ENCODE data around the gene EHMT1.
"Not testable (repeated sequence)": the region's sequence is repeated elsewhere in the genome, so short reads cannot be mapped to it uniquely, and the experiment has no call there.

Gene EHMT1

DNA sequence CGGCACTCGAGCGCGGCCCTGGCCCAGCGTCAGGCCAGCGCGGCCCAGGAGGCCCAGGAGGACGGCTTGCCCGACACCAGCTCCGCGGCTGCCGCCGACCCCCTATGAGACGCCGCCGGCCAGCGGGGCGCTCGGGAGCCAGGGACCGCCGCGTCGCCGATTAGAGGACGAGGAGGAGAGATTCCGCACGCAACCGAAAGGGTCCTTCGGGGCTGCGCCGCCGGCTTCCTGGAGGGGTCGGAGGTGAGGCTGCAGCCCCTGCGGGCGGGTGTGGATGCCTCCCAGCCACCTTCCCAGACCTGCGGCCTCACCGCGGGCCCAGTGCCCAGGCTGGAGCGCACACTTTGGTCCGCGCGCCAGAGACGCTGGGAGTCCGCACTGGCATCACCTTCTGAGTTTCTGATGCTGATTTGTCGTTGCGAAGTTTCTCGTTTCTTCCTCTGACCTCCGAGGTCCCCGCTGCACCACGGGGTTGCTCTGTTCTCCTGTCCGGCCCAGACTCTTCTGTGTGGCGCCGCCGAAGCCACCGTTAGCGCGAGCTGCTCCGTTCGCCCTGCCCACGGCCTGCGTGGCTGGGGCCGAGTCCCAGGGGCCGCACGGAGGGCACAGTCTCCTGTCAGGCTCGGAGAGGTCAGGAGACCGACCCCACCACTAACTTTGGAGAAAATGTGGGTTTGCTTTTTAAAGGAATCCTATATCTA lies 216.2 kb downstream of the EHMT1 start:
- no peak for DNase-seq

DNA sequence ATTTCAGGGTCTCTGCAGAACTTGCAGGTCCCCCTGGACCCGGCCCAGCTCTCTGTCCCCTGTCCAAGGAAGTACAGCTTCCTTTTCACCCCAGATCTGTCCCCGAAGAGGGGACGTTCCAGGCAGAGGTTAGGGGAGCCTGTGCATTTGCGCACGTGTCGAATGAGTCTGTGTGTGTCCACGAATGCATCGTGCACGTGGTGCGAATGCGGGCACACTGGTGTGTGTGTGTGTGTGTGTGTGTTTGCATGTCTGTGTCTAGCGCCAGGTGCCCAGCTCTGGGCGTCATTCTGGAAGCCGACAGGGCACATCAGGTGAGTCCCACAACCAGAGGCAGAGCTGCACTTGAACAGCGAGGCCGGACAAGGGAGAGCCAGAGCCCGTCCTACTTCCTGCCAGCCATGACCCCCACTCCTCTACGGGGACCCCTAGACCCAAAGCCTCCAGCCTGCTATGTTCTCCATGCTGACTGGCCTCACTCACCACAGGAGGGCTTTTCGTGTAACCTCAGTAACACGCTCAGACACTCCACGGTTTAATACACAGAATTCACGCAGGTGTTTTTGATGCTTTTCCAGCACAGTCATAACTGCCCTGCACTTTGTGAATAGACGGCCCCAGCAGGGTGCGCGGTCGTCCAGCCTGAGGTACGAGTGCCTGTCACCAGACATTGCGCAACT lies 217.5 kb downstream of the EHMT1 start:
- DNase-seq = no peak

DNA sequence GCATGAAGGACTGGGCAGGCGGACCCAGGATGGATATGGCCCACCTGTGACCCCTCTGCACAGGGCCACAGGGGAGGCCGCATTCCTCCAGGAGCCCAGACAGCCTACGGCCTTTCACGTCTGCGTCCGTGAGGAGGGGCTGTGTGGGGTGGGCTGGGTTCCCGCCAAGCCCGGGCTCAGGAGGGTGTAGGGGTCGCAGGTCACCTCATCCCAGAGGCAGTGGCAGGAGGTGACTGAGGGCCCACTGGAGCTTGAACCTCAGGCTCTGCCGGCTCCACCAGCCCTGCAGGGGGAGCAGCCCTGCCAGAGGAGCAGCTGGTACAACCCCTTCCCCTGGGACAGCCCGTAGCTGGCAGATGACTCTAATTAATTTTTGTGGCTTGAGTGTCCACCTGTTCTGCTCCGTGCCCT lies 218.0 kb downstream of the EHMT1 start:
- no peak for DNase-seq

DNA sequence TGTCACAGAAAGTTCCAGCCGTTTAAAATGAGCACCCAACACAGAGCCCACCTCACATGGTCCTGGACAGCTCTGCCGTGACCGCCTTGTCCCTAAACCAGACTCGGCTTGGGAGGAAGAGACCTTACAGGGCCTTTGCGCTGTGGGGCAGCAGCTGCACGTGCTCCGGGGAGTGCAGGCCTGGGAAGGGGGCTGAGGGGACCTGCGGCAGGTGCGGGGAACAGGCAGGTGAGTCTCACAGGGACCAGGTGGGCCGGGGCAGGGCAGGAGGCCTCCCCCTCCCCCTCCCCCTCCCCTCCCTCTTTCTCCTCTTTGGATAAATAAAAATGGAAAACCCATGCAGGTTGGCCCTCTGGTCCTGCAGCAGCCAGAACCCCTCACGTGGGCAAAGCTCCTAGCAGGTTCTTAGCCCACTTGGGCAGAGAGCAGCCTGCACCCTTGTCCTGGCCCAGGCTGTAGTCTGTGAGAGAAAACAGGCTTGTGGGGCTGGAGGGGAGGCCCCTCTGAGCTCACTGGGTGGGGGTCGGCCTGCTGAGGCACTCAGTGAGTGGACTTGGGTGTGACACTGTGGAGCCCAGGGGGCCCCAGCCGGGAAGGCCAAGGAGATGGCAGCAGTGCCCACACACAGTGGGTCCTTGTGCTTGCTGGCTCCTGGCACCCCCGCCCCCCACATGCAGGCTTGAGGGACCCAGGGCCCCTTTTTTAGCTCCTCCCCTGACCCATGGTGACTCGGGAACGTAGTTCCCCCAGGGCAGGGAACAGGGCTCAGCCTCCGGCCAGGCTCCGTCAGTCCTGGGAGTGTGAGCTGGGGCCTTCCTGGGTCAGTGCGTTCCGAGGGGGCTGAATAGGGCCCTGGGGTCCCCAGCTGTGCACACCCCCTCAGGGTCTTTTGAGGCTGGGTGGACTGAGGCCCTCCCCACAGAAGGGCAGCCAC lies 218.8 kb downstream of the EHMT1 start:
- no peak for DNase-seq

DNA sequence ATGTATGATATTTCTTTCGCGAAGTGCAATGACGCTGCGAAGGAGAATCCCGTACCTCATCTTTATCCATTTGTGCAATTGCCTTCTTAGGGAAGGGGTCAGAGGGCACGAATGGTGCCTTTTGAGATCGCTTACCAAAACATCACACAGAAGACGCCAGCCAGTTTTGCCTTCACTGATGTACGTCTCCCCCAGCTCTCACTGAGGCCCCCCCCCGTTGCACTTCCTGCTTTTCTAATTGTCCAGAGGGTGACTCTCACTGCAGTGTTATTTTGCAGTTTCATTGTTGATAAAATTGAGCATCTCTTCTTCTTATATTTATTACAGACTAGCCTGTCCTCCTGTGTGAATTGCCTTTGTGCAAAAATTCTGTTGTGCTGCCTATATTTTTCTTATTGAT lies 219.8 kb downstream of the EHMT1 start:
- DNase-seq = no peak

DNA sequence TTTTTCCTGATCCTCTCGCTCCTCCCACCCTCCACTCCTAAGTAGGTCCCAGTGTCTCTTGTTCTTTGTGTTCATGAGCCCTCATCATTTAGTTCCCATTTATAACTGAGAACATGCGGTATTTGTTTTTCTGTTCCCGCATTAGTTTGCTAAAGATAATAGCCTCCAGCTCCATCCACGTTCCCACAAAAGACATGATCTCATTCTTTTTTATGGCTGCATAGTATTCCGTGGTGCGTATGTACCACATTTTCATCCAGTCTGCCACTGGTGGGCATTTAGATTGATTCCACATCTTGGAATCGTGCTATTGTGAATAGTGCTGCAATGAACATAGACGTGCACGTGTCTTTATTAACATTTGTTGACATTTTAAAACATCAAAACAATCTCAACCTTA lies 224.6 kb downstream of the EHMT1 start:
- DNase-seq = no peak

DNA sequence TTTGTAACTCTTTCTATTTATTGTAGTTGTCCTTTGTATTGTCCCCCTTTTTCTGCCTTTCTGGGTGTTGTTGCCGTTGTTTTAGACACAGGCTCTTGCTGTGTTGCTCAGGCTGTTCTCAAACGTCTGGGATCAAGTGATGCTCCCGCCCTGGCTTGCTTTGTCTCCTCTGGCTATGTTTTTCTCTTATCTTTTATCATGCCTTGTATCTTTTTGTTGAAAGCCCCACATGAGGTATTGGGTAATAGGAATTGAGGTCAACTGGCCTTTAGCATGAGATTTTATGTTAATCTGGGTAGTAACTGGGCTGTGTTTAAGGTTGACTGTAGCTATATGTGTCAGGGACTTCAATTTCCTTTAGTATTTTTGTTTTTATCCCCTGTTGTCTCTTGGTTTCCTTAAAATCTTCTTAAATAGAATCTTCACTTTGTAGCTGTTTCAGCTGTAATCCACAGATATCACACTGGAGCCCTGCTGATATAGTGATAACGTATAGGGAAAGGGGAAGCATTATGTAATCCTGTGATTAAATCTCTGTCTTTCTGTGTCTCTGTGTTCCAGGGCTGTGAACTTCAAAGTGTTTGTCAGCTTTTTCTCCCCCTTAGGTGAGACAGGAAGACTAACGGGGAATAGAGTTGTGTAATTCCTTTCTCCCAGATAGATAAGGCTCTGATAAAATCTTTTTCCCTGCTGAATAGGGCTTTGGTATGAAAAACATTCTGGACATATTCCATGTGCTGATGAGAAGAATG lies 232.9 kb downstream of the EHMT1 start:
- DNase-seq = no peak

DNA sequence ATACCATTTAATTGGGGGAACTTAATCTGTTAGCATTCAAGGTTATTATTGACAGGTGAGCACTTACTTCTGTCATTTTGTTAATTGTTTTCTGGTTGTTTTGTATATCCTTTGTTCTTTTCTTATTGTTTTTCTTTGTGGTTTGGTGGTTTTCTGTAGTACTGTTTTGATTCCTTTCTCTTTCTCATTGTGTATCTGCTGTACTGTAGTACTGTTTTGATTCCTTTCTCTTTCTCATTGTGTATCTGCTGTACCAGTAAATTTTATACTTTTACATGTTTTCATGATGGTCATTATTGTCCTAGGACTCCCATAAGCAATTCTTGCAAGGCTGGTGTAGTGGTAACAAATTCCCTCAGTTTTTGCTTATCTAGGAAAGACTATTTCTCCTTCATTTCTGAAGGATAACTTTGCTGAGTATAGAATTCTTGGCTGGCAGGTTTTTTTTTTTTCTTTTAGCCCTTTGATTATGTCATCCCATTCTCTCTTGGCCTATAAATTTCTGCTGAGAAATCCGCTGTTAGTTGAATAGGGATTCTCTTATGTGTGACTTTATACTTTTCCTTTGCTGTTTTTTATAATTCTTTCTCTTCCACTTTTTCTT lies 234.7 kb downstream of the EHMT1 start:
- DNase-seq = no peak

DNA sequence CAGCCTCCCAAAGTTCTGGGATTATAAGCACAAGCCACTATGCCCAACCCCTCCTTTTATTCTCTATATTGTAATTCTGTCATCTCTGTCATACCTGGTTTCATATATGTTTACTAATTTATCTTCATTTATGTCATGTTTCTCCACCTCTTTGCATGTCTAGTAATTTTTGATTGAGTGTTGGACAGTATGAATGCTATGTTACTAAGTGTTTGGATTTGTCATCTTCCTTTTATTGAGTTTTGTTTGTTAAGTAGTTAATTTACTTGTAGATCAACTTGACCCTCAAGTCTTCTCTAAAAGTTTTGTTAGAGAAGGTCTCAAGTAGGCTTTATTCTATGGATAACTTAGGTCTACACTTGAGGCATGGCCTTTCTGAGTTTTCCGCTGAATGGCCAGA lies 241.6 kb downstream of the EHMT1 start:
- no peak for DNase-seq

DNA sequence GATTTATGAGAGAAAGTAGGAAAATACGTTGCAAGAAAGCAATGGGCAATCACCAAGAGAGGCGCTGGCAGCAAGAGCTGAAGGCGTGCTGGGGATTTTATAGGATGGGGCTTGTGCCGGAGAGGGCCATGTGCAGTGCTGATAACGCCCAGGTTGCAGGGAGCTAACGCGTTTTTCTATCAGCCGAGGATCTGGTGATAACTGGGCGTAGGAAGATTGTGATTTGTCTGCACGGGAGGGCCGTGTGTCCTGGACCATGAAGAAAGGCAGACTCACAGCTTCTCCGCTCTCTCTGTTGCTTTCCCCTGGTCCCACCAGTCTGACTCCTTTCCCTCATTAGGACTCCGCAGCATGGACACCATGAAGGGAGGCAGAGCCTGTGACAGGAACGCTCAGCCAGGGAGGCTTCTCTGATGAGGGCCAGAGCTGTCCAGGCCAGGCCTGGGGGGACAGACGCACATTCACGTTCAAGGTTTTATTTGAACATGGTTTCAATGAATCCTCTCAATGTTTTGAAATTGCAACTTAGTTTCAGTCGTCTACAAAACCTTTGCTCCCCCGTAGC lies 246.9 kb downstream of the EHMT1 start:
- no peak for DNase-seq

DNA sequence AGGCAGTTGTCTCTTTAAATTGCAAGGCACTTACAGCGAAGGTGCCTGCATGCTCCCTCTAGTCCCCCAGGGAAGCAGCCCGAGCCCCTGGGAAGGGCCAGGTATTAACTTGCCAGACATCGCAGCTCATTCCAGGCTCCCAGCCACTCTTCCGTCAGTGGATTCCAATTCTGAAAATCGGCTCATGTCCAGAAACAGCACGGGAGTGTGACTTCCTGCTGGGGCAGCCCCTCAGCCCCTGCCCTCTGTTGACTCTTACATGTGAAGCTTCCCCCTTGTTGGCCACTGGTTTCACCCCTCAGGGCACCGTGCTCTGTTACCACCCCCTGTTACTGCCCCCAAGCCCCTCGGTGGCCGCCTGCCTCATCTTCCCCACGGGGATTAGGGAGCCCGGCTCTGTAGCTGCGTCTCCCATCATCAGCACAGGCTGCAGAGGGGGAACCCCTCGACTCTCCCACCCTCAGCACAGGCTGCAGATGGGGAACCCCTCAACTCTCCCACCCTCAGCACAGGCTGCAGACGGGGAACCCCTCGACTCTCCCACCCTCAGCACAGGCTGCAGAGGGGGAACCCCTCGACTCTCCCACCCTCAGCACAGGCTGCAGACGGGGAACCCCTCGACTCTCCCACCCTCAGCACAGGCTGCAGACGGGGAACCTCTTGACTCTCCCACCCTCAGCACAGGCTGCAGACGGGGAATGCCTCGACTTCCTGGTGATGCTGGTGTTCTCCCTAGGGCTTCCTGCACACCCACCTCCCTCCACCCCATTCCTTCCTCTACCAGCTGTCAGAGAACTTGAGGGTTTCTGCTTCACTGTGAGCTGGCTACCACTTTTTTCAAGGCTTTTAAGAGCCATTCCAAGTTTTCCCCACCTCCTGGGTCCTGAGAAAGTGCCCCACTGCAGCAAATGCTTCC lies 247.7 kb downstream of the EHMT1 start:
- DNase-seq = peak in 1 of 2 donors; percentile 11

DNA sequence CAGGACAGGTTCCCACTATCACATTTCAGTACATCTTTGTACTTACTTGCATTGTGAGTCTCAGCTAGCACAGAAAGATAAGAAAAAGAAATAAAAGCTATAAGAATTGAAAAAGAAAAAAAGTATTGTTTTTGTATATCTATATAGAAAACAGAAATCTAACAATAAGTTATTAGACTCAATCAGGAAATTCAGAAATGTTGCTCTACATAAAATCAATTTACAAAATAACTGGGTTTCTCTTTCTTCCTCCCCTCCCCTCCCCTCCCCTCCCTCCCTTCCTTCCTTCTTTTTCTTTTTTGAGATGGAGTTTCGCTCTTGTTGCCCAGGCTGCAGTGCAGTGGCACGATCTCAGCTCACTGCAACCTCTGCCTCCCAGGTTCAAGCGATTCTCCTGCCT lies 251.6 kb downstream of the EHMT1 start:
- DNase-seq = no peak

DNA sequence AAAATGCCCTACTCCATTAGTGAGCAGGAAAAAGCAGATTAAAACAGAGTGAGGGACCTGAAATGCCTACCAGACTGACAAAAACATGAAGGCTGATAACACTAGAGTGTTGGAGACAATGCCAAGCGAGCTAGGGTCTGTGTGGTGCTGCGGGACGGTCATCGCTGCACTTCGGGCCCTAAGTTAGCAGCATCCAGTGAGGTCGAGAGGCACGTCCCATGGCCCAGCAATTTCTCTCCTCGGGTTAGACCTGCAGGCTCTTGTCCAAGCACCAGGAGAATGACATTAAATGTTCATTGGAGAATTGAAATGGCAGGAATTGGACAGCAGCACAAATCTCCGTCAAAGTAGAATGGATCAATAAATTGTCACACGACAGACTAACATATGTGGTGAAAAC lies 253.5 kb downstream of the EHMT1 start:
- DNase-seq = no peak

DNA sequence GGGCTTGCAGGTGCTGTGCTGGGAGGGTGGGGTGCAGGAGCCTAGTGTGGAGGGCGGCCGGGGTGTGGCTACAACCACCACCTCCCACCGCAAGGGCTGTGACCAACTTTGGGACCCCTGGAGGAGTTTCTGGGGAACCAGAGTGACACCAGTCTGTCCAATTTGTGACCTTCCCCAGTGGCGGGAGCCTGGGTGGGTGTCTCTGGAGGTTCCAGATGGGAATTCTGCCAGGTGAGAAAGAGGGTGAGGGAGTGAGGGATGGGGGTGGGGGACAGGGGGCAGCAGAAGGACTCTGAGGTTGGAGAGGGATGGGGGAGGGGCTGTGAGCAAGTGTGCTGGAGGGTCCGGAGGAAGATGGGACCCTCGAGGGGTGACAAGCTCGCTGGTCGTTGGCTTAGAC lies 254.6 kb downstream of the EHMT1 start:
- no peak for DNase-seq

DNA sequence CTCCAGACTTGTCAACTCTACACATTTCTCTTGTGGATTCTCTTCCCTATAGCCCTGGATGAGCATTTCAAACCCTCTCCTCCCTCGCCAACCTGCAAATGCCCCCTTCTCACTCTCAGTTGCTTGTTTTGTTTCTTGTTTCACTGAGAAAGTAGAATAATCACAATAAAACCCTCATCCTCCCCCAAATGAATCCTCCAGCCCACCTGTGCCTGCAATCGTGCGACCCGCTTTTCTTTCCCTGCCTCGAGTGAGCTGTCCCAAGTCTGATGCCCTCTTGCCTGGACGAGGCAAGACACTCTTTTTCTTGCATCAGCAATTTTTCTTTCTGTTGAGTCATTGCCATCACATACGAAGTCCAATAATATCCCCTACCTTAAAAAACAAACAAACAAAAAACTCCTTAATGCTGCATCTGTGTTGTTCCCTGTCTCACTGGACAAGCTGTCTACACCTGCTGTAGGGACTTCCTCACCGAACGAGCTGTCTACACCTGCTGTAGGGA lies 255.1 kb downstream of the EHMT1 start:
- no peak for DNase-seq

DNA sequence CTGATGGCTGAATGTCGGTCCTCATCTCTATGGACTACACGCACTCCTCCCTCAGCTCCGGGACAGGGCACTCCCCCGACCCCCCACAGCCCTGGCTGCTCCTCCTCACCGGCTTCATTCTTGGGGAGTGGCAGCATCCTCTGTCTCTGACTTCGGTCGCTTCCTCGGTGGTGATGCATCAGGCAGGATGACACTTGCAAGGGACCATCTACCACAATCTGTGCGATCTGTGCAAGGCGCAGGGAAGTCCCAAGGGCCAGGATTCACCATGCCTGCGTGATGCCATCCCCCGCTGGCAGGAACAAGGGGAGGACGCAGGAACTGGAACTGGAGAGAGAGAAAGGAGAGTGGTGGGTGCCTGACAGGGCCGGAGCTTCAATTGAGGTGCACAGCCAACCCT lies 256.5 kb downstream of the EHMT1 start:
- DNase-seq = no peak

DNA sequence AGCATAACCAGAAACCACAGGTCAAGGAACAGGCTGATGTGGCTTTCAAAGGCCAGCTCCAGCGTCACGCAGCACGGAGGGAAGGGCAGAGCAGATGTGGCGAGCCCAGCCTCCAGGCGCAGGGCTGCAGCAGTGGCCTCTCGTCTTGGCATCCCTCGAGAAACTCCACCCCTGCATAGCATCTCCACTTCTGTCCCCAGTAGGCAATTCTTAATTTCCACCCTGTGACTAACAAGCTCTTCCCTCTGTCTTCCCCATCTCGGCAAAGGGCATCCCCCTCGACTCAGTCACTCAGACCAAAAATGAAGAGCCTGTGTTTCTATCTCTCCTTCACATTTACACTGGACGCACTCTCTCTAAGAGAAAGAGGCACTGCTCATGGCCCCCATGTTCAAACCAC lies 257.0 kb downstream of the EHMT1 start:
- DNase-seq = no peak

DNA sequence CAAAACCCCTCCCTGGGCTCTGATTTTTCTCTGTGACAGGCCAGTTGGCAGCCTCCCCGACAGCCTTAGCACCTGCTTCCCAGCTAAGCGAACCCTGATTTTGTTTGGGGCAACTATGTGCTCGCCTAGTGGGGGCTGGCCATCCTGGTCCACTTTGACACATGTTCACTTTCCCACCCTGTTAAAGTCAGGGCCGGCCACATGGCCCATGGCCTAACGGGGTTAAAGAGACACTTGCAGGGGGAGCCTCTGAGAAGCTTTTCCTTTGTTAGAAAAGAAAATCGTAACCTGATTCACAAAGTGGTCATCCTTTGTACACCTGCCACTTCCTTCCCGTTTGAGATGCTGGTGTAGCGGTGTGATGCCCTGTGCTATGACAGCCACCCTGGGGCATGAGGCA lies 257.5 kb downstream of the EHMT1 start:
- DNase-seq = no peak

DNA sequence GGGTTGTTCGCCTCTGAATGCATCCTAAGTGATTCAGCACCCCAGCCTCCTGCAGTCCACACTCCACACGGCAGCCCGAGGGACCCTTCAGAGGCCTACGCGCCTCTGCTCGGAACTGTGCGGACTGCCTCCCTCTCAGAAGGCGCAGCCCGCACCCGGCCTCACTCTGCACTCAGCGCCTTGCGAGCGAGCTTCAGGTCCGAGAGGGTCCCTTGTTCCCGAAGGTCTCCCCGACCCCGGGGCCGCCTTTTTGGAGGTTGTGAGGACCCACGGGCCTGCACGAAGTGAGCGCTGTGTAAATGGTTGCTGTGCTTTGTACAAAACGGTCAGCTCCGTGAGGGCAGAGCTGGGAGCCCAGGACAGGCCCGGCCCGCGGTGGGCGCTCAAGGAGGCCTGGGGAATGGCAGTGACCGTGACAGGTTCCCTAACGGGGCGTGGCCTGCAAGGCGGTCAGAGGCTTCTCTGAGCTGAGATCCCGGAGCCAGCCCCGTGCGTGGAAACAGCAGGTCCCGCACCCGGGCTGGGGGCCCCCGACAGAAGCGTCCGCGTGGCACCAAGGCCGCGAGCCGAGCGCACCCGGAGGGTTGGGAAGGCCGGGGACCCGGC lies 258.1 kb downstream of the EHMT1 start:
- no peak for DNase-seq

DNA sequence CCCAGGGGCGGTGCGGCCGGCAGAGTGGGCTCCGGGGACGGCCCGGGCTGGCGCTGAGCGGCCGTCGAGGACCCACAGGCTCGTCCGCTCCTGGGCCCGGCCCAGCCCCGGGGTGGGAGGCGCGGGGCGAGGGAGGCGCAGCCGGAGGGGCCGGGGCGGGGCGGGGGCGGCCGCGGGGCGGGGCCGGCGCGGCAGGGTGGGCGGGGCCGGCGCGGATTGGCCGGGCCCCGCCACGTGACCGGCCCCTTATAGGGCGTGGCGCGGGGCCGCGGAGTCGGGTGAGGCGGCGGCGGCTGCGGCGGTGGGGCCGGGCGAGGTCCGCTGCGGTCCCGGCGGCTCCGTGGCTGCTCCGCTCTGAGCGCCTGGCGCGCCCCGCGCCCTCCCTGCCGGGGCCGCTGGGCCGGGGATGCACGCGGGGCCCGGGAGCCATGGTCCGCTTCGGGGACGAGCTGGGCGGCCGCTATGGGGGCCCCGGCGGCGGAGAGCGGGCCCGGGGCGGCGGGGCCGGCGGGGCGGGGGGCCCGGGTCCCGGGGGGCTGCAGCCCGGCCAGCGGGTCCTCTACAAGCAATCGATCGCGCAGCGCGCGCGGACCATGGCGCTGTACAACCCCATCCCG lies 258.8 kb downstream of the EHMT1 start, which contains the start of gene CACNA1B:
Gene CACNA1B, plus strand, starts transcription at position 277 of the 617 bp plus-strand sequence. Its CDS starts 152 bp downstream, at position 429.
- not testable (repeated sequence) for DNase-seq

Measured in inflammatory macrophage treated with lipopolysaccharide for 1 hour (primary cell).